Loucy (cell line): ENCODE data around the gene OSTM1.
A peak's percentile ranks its signal among the peaks of the same experiment; 100 is the strongest.

Experiments
- H2AFZ ChIP-seq: fragments of 200-600 bp; sonication (generic); 2 replicates; pipeline ENCODE4 v1.6.0; 2016; ENCODE audit warnings: antibody characterized with exemption, mild to moderate bottlenecking, low read length, moderate library complexity
- H3F3A ChIP-seq: fragments of 200-600 bp; 2 replicates; pipeline ENCODE4 v1.6.0; 2016; ENCODE audit warnings: antibody characterized with exemption, low read depth, mild to moderate bottlenecking
- H3K27me3 ChIP-seq: fragments of 200-600 bp; sonication (generic); 2 replicates; pipeline ENCODE4 v1.6.1; 2014; ENCODE audit warnings: low read length, mild to moderate bottlenecking; ENCODE audit not compliant: insufficient read depth, poor library complexity, severe bottlenecking
- H3K36me3 ChIP-seq: fragments of 200-600 bp; sonication (generic); 2 replicates; pipeline ENCODE4 v1.6.1; 2016; ENCODE audit warnings: low read length; ENCODE audit not compliant: insufficient read depth
- H3K4me1 ChIP-seq: fragments of 200-600 bp; sonication (generic); 2 replicates; pipeline ENCODE4 v1.5.1; 2014; ENCODE audit warnings: low read length, mild to moderate bottlenecking; ENCODE audit not compliant: insufficient read depth, poor library complexity, severe bottlenecking
- H3K4me2 ChIP-seq: fragments of 200-600 bp; sonication (generic); 2 replicates; pipeline ENCODE4 v1.6.0; 2014; ENCODE audit warnings: antibody characterized with exemption, low read length, low read depth, mild to moderate bottlenecking; ENCODE audit not compliant: poor library complexity, severe bottlenecking
- H3K4me3 ChIP-seq: fragments of 200-600 bp; sonication (generic); 2 replicates; pipeline ENCODE4 v1.5.1; 2014; ENCODE audit warnings: low read length, mild to moderate bottlenecking, mixed read lengths; ENCODE audit not compliant: poor library complexity, severe bottlenecking
- H3K79me2 ChIP-seq: fragments of 200-600 bp; sonication (generic); 2 replicates; pipeline ENCODE4 v1.6.1; 2014; ENCODE audit warnings: low read length; ENCODE audit not compliant: insufficient read depth
- H3K9ac ChIP-seq: fragments of 200-600 bp; sonication (generic); 2 replicates; pipeline ENCODE4 v1.6.0; 2014; ENCODE audit warnings: mild to moderate bottlenecking, low read depth, low read length, moderate library complexity; ENCODE audit not compliant: poor library complexity, severe bottlenecking
- H3K9me2 ChIP-seq: fragments of 200-600 bp; sonication (generic); replicated peaks from 2 replicates; pipeline ENCODE4 v1.6.1; 2016; ENCODE audit warnings: low read depth, low read length, mixed read lengths
- H3K9me3 ChIP-seq: fragments of 200-600 bp; sonication (generic); 2 replicates; pipeline ENCODE4 v1.6.1; 2014; ENCODE audit warnings: mild to moderate bottlenecking, antibody characterized with exemption, low read length, low read depth; ENCODE audit not compliant: insufficient read depth
- H4K20me1 ChIP-seq: fragments of 200-600 bp; sonication (generic); 2 replicates; pipeline ENCODE4 v1.6.0; 2014; ENCODE audit warnings: antibody characterized with exemption, low read length, mild to moderate bottlenecking; ENCODE audit not compliant: insufficient read depth, poor library complexity, severe bottlenecking
- CTCF ChIP-seq: fragments of 200-600 bp; sonication (generic); conservative IDR thresholded peaks from 2 replicates; pipeline ENCODE4 v1.5.1; 2014; ENCODE audit warnings: mild to moderate bottlenecking, antibody characterized with exemption, low read length
- EZH2phosphoT487 ChIP-seq: fragments of 200-600 bp; IDR thresholded peaks from 2 replicates; pipeline ENCODE4 v1.6.1; 2018; ENCODE audit warnings: antibody characterized with exemption, mild to moderate bottlenecking, moderate library complexity, borderline replicate concordance

Gene OSTM1

GRCh38 chr6:107991772-107992550, 82.6 kb downstream of the OSTM1 start:
- H3K9ac ChIP-seq: no peak overlapping the region
- H3K4me1 ChIP-seq: peaks cover 15% of the 10 kb centered on the region
- H3K9me2 ChIP-seq: no peaks in the 10 kb centered on the region
- H4K20me1 ChIP-seq: no peaks in the 10 kb centered on the region
- H2AFZ ChIP-seq: peak overlapping the region; percentile 41; the same call in 1 of the 2 replicates
- H3K9me3 ChIP-seq: no peaks in the 10 kb centered on the region
- no peaks in the 10 kb centered on the region for H3K36me3 ChIP-seq
- TF ChIP-seq EZH2phosphoT487: no peak
- TF ChIP-seq CTCF: no peak
- H3K4me2 ChIP-seq: no peak overlapping the region
- no peak overlapping the region for H3K4me3 ChIP-seq
- H3K27me3 ChIP-seq: no peaks in the 10 kb centered on the region
- H3K79me2 ChIP-seq: no peaks in the 10 kb centered on the region
- H3F3A ChIP-seq: no peaks in the 10 kb centered on the region
